ENCODE data around the gene FAM169A. TPM values are rescaled to one million over a fixed set of nuclear protein-coding genes. Genes with fewer than 3 reads are reported as not detected.

FAM169A gene
- total RNA-seq, 1 experiment from 2014 or later: 63.1 TPM

GRCh38 chr5:74822288-74822687, 43.9 kb downstream of the FAM169A start:
- Histone ChIP-seq H2BK15ac (ENCODE audit: low read depth, low read length) (no peak overlapping the region), H3K79me2 (ENCODE audit: insufficient read depth, low read length) (peaks cover 5% of the 10 kb centered on the region; the same call in 1 of the 2 replicates), H4K91ac (ENCODE audit: insufficient read length, low read depth, low read length) (no peak overlapping the region), H3K4me2 (ENCODE audit: insufficient read depth, insufficient read length, low read length) (no peak overlapping the region), H2BK12ac (ENCODE audit: insufficient read length, low read depth, low read length) (no peak overlapping the region), H3K23ac (ENCODE audit: insufficient read length, low read depth, low read length) (no peak overlapping the region), H2AFZ (ENCODE audit: low read length) (no peak overlapping the region), H2BK20ac (ENCODE audit: low read depth, low read length, poor library complexity, severe bottlenecking) (no peak overlapping the region), H3K9ac (ENCODE audit: extremely low read depth, insufficient read length, low read length) (no peak overlapping the region), H3K27ac (ENCODE audit: insufficient read length, low read depth, low read length) (no peak overlapping the region), H3K27me3 (ENCODE audit: insufficient read depth, low read length) (no peaks in the 10 kb centered on the region), H3K4ac (ENCODE audit: low read depth, low read length) (no peak overlapping the region), H3K56ac (ENCODE audit: insufficient read length, low read depth, low read length) (no peak overlapping the region), H4K20me1 (ENCODE audit: control insufficient read depth, insufficient read depth, insufficient read length) (no peaks in the 10 kb centered on the region), H3K18ac (ENCODE audit: insufficient read length, low read depth, low read length) (no peak overlapping the region), H3T11ph (ENCODE audit: low read length) (no peak overlapping the region), H3K14ac (ENCODE audit: insufficient read depth, low read length) (no peak overlapping the region), H4K5ac (ENCODE audit: insufficient read length, low read depth, low read length) (no peak overlapping the region), H3K9me3 (ENCODE audit: control insufficient read depth, low read depth, low read length) (no peaks in the 10 kb centered on the region), H2BK5ac (ENCODE audit: insufficient read length, low read length) (no peak overlapping the region), H2BK120ac (ENCODE audit: low read depth, low read length, poor library complexity, severe bottlenecking) (no peak overlapping the region), H3K4me1 (ENCODE audit: insufficient read depth, low read length) (peaks cover 27% of the 10 kb centered on the region), H2AK5ac (ENCODE audit: insufficient read length, low read length) (no peak overlapping the region), H3K79me1 (ENCODE audit: insufficient read depth, low read depth, low read length, poor library complexity, severe bottlenecking) (no peaks in the 10 kb centered on the region), H4K8ac (replicated peaks; ENCODE audit: insufficient read length, low read depth, low read length) (no peak overlapping the region), H3K23me2 (ENCODE audit: insufficient read length, low read depth, low read length, poor library complexity, severe bottlenecking) (no peaks in the 10 kb centered on the region)
- Mint-ChIP-seq H3K9me3 (no peaks in the 10 kb centered on the region), H3K36me3 (ENCODE audit: insufficient read depth in 1 of 3, low read depth in 3 of 3) (peaks cover 27 to 45% (median 27%) of the 10 kb centered on the region in 3 experiments; a peak in 6 of 7 replicates), H3K4me1 (peaks cover 61 to 69% of the 10 kb centered on the region in 2 experiments), H3K27ac (peak overlapping the region in 1 of 3 experiments; percentile 28; a peak in 3 of 7 replicates), H3K4me3 (no peak overlapping the region), H3K27me3 (ENCODE audit: low read depth) (no peaks in the 10 kb centered on the region)
- WGBS (ENCODE audit: extremely low coverage, insufficient read length, low lambda C conversion rate): 100% methylated on average over 1 of the region's 1 CpG
- no peak for DNase-seq
- no peak for TF ChIP-seq CTCF (conservative IDR thresholded peaks at IDR 0.05)
